K562 (cell line): Measurements from ENCODE around the gene SLC3A2. TPM values are rescaled to one million over a fixed set of nuclear protein-coding genes. Genes with fewer than 3 reads are reported as not detected.

ENCODE experiments used
- ATAC-seq: fragments of 200-7000 bp; cut with Tn5 transposase; 3 replicates; pipeline ENCODE4 v1.9.1; 2020; ENCODE audit warnings: moderate library complexity
- BruUV-seq: library from RNA; stranded (reverse); fragments of 400-500 nt; replicated peaks from 2 replicates; lab custom pipeline; 2021; lab: Mats Ljungman, UMichigan
- CTCF ChIA-PET: fragments of 300-600 bp; formaldehyde crosslinking; extraction: SDS; loops from one replicate; lab custom pipeline; 2021; ENCODE audit warnings: low intra/inter-chr PET ratio; lab: Yijun Ruan, JAX
- POLR2A ChIA-PET: fragments of 300-600, 350-650 bp; sonication (Branson Sonifier 250); formaldehyde crosslinking; extraction: SDS; loops from one replicate; lab custom pipeline; 2021; ENCODE audit warnings: antibody characterized with exemption, inconsistent platforms; lab: Yijun Ruan, JAX
- DNase-seq, 4 experiments: peaks; one replicate each; pipeline versions ENCODE4 v3.0.0 to v3.0.0-alpha.2; 2011 to 2018; ENCODE audit warnings: low spot score in 3 of 4, mixed read lengths in 3 of 4; ENCODE audit errors: extremely low read depth in 1 of 4
- FAIRE-seq: peaks from 2 replicates; lab custom pipeline; 2011; peaks lifted over from hg19 to GRCh38; lab: Jason Lieb, UNC
- H2AFZ ChIP-seq: 2 replicates; pipeline ENCODE4 v1.6.0; 2011; ENCODE audit warnings: low read depth, low read length, control low read depth, inconsistent platforms
- H3K27ac ChIP-seq: fragments of 200-600 bp; 3 replicates; pipeline ENCODE4 v1.8.0; 2011; ENCODE audit warnings: low read depth, mild to moderate bottlenecking, control low read depth, inconsistent platforms, low read length, moderate library complexity, mixed read lengths; ENCODE audit errors: extremely low read depth
- H3K27me3 ChIP-seq, 2 experiments: fragments of 300-600 bp in 1 of 2; 2 replicates in 1 of 2; 3 replicates in 1 of 2; pipeline versions ENCODE4 v1.6.0 to v1.8.0; 2011; ENCODE audit warnings: inconsistent platforms in 2 of 2, low read length in 2 of 2, mild to moderate bottlenecking in 1 of 2, mixed read lengths in 1 of 2, moderate library complexity in 1 of 2; ENCODE audit not compliant: control insufficient read depth in 2 of 2, insufficient read depth in 2 of 2
- H3K36me3 ChIP-seq: fragments of 300-600 bp; 3 replicates; pipeline ENCODE4 v1.8.0; 2011; ENCODE audit warnings: mild to moderate bottlenecking, low read length, inconsistent platforms; ENCODE audit not compliant: control insufficient read depth, insufficient read depth
- H3K4me1 ChIP-seq, 2 experiments: fragments of 200-600 bp in 1 of 2; replicated peaks in 1 of 2; 2 replicates in 1 of 2; 3 replicates in 1 of 2; pipeline versions ENCODE4 v1.5.1 to v1.8.0; 2011; ENCODE audit warnings: inconsistent platforms in 2 of 2, low read length in 2 of 2, mild to moderate bottlenecking in 1 of 2, mixed read lengths in 1 of 2, moderate library complexity in 1 of 2; ENCODE audit not compliant: control insufficient read depth in 2 of 2, insufficient read depth in 2 of 2
- H3K4me2 ChIP-seq: 2 replicates; pipeline ENCODE4 v1.6.1; 2011; ENCODE audit warnings: low read length, control low read depth, inconsistent platforms, mixed read lengths; ENCODE audit not compliant: insufficient read depth
- H3K4me3 ChIP-seq: fragments of 200-600 bp; sonication (generic), shearing (Covaris generic); 2 replicates; pipeline ENCODE4 v1.5.1; 2016; ENCODE audit warnings: control low read depth, inconsistent platforms
- H3K79me2 ChIP-seq: fragments of 200-600 bp; 3 replicates; pipeline ENCODE4 v1.8.0; 2011; ENCODE audit warnings: low read length, inconsistent platforms; ENCODE audit not compliant: control insufficient read depth, insufficient read depth
- H3K9ac ChIP-seq, 2 experiments: 2 replicates each; pipeline versions ENCODE4 v1.6.0 to v1.6.1; 2011; ENCODE audit warnings: low read depth in 2 of 2, low read length in 2 of 2, control low read depth in 1 of 2, inconsistent platforms in 1 of 2, mild to moderate bottlenecking in 1 of 2, mixed read lengths in 1 of 2; ENCODE audit not compliant: insufficient read depth in 1 of 2
- H3K9me1 ChIP-seq: one replicate; pipeline ENCODE4 v1.6.0; 2011; ENCODE audit warnings: inconsistent platforms, mild to moderate bottlenecking, low read length, moderate library complexity; ENCODE audit not compliant: control insufficient read depth, insufficient read depth
- H3K9me3 ChIP-seq: replicated peaks from 2 replicates; pipeline ENCODE4 v1.5.1; 2011; ENCODE audit warnings: low read depth, low read length, inconsistent platforms; ENCODE audit not compliant: control insufficient read depth, insufficient read depth
- H4K20me1 ChIP-seq: replicated peaks from 2 replicates; pipeline ENCODE4 v1.6.1; 2011; ENCODE audit warnings: low read length, inconsistent platforms, mixed read lengths; ENCODE audit not compliant: control insufficient read depth, insufficient read depth
- ADNP ChIP-seq: fragments of 200-800 bp; sonication (Bioruptor generic); IDR thresholded peaks from 2 replicates; pipeline ENCODE4 v1.6.1; 2016; ENCODE audit warnings: missing genetic modification characterization, missing compliant biosample characterization
- AFF1 ChIP-seq, 2 experiments: fragments of 450-650 bp; IDR thresholded peaks; 2 replicates each; pipeline ENCODE4 v1.6.1; 2018; ENCODE audit warnings: mild to moderate bottlenecking in 2 of 2, low read depth in 1 of 2; ENCODE audit not compliant: partially characterized antibody in 2 of 2
- BRD9 ChIP-seq: fragments of 450-650 bp; IDR thresholded peaks from 2 replicates; pipeline ENCODE4 v1.6.1; 2018; ENCODE audit warnings: low read depth; ENCODE audit not compliant: partially characterized antibody
- CBX1 ChIP-seq: sonication (generic); IDR thresholded peaks from 2 replicates; pipeline ENCODE4 v1.6.1; 2016; ENCODE audit warnings: antibody characterized with exemption, low read depth, mild to moderate bottlenecking
- GABPB1 ChIP-seq: sonication (generic); formaldehyde crosslinking; IDR thresholded peaks from 2 replicates; pipeline ENCODE4 v1.8.0; 2022; ENCODE audit warnings: mild to moderate bottlenecking, missing genetic modification reagents
- KDM5B ChIP-seq: fragments of 200-600 bp; sonication (generic); IDR thresholded peaks from 2 replicates; pipeline ENCODE4 v1.6.1; 2012; ENCODE audit warnings: low read depth, mild to moderate bottlenecking, moderate library complexity, low read length, control low read depth, inconsistent platforms; ENCODE audit not compliant: insufficient replicate concordance
- POLR2AphosphoS2 ChIP-seq: IDR thresholded peaks from 2 replicates; pipeline ENCODE4 v1.6.1; 2012; ENCODE audit warnings: low read length, improper control_type of control experiment
- POU5F1 ChIP-seq: fragments of 150-350 bp; IDR thresholded peaks from 2 replicates; pipeline ENCODE4 v1.6.1; 2014; ENCODE audit warnings: borderline replicate concordance, low read length, low read depth, mild to moderate bottlenecking; ENCODE audit not compliant: partially characterized antibody
- PRMT5 ChIP-seq: sonication (generic); formaldehyde crosslinking; IDR thresholded peaks from 2 replicates; pipeline ENCODE4 v1.5.0; 2020; ENCODE audit warnings: missing genetic modification reagents
- PYGO2 ChIP-seq: fragments of 450-650 bp; IDR thresholded peaks from 2 replicates; pipeline ENCODE4 v1.6.1; 2016; ENCODE audit warnings: mild to moderate bottlenecking, missing genetic modification characterization, moderate library complexity, missing compliant biosample characterization
- SIRT6 ChIP-seq: IDR thresholded peaks from one replicate; pipeline ENCODE4 v1.6.1; 2012; ENCODE audit warnings: low read depth, mild to moderate bottlenecking, control low read depth, inconsistent platforms, low read length, moderate library complexity
- ZNF184 ChIP-seq: sonication (generic); formaldehyde crosslinking; IDR thresholded peaks from 2 replicates; pipeline ENCODE4 v1.5.0; 2020; ENCODE audit warnings: missing genetic modification reagents
- ZNF449 ChIP-seq: fragments of 250-450 bp; sonication (Bioruptor Pico); IDR thresholded peaks from 2 replicates; pipeline ENCODE4 v1.8.0; 2022; ENCODE audit warnings: moderate library complexity, mild to moderate bottlenecking, inconsistent platforms
- ZNF57 ChIP-seq: fragments of 450-650 bp; formaldehyde crosslinking; IDR thresholded peaks from 2 replicates; pipeline ENCODE4 v1.4.0; 2020; ENCODE audit warnings: mild to moderate bottlenecking, moderate library complexity
- WGBS: fragments of 100-300 bp; shearing (Covaris generic); methylation state at CpG from one replicate; pipeline ENCODE4 v1.1.6; 2016; ENCODE audit warnings: low coverage, mixed read lengths; ENCODE audit not compliant: insufficient coverage; ENCODE audit errors: missing lambda C conversion rate; 5-methylcytosine and 5-hydroxymethylcytosine counted together
- in situ Hi-C: fragments of 300-500 bp; cut with MboI; formaldehyde crosslinking; loops from 4 replicates; pipeline ENCODE4 v1.15.0; 2018; ENCODE audit warnings: inconsistent platforms, mixed read lengths
- intact Hi-C: fragments of 100-400 bp; cut with micrococcal nuclease; formaldehyde crosslinking; loops from 2 replicates; pipeline ENCODE4 v1.14.2; 2022
- polyA plus RNA-seq, 8 experiments: library from polyadenylated mRNA; depleted of rRNA in 4 of 8; stranded (reverse) in 5 of 8; unstranded in 3 of 8; fragments of >200 nt; fragmentation: Nextera tagmentation in 2 of 8; fragmentation: Illumina TruSeq in 1 of 8; extraction: Ambion mirVana in 2 of 8; extraction: Trizol in 1 of 8; gene quantifications; 2 replicates each; pipeline versions ENCODE4 v1.2.1 to v1.2.3, GENCODE V29; 2011 to 2014; ENCODE audit warnings: inconsistent platforms in 1 of 8, missing spikeins in 1 of 8
- total RNA-seq, 7 experiments: library from RNA; depleted of rRNA in 6 of 7; stranded (reverse); fragments of >200 nt in 6 of 7; fragmentation: Illumina TruSeq in 2 of 7; extraction: Trizol in 2 of 7; gene quantifications; 2 replicates each; pipeline versions ENCODE4 v1.2.1 to v1.2.3, GENCODE V29; 2011 to 2021; ENCODE audit warnings: low replicate concordance in 1 of 7

The SLC3A2 gene
- total and polyA plus RNA-seq, 9 of the 15 experiments (the other 6 are each of a cell fraction or from before 2014, with no cell fraction given): 20.0 to 296 (median 214) TPM

- FAIRE-seq: no peak
- peak overlapping the region; percentile 92 to 96 for H3K9ac ChIP-seq
- TF ChIP-seq CBX1: no peak
- TF ChIP-seq KDM5B: peak; percentile 20
- TF ChIP-seq ZNF449 (CRISPR knock-in tag): no peak
- no peak for TF ChIP-seq ZNF184 (CRISPR knock-in tag)
- no peak for TF ChIP-seq POU5F1
- TF ChIP-seq GABPB1 (CRISPR knock-in tag): 0 out of 2 replicates have a peak, but pooled peaks have one; percentile 20
- TF ChIP-seq POLR2AphosphoS2: 0 out of 2 replicates have a peak, but pooled peaks have one; percentile 16
- no peak for TF ChIP-seq ZNF57 (CRISPR knock-in tag)
- TF ChIP-seq AFF1 (IDR thresholded peaks at IDR 0.05; ENCODE audit: low read depth in 1 of 2, partially characterized antibody in 2 of 2): no peak
- peak; percentile 74 for TF ChIP-seq SIRT6
- TF ChIP-seq BRD9: no peak
- TF ChIP-seq PYGO2 (tag): no peak
- TF ChIP-seq PRMT5 (CRISPR knock-in tag): no peak
- TF ChIP-seq ADNP (tag): no peak
These were observed 27.3 kb upstream of the SLC3A2 start for GRCh38 chr11:62853279-62853965.

More at GRCh38 chr11:62853279-62853965, 27.3 kb upstream of the SLC3A2 start:
- Histone ChIP-seq H3K4me1 (peaks cover 0 to 14% of the 10 kb centered on the region in 2 experiments; a peak in 2 of 5 replicates), H3K36me3 (peaks cover 50% of the 10 kb centered on the region), H3K79me2 (peaks cover 70% of the 10 kb centered on the region), H3K27ac (peak overlapping the region; percentile 92), H3K9me1 (no peaks in the 10 kb centered on the region), H3K4me3 (peak overlapping the region; percentile 74), H2AFZ (no peak overlapping the region), H3K4me2 (peak overlapping the region; percentile 99), H3K27me3 (no peaks in the 10 kb centered on the region), H3K9me3 (no peaks in the 10 kb centered on the region), H4K20me1 (peaks cover 44% of the 10 kb centered on the region)
- intact Hi-C loops: no loop called here
- WGBS: 2% methylated on average over 7 of the region's 7 CpGs
- ChIA-PET POLR2A (interaction anchor here (0.6 to 10.0 kb wide), 21 partner anchors 8 to 117 kb away, joined by 3 to 403 read pairs (median 19); partner anchors contain the start of genes NXF1, SLC3A2, STX5 and TEX54), CTCF (no interaction called here)
- in situ Hi-C loops: loop anchor here (25.0 kb wide), 1 partner anchor 466 kb away; no protein-coding TSS in a partner anchor
- DNase-seq: peak in 1 of 4 experiments; percentile 14
- BruUV-seq: no TSS peak
- no peak for ATAC-seq
